NCI-H2081 (cell line): ENCODE data around the gene CORO1A.
A peak's percentile ranks its signal among the peaks of the same experiment; 100 is the strongest.
"Not testable (repeated sequence)": the region's sequence is repeated elsewhere in the genome, so short reads cannot be mapped to it uniquely, and the experiment has no call there.

Source experiments
- DNase-seq, 2 experiments: peaks; one replicate each; lab custom pipeline; 2025; lab: John Stamatoyannopoulos, UW

CORO1A gene

DNA sequence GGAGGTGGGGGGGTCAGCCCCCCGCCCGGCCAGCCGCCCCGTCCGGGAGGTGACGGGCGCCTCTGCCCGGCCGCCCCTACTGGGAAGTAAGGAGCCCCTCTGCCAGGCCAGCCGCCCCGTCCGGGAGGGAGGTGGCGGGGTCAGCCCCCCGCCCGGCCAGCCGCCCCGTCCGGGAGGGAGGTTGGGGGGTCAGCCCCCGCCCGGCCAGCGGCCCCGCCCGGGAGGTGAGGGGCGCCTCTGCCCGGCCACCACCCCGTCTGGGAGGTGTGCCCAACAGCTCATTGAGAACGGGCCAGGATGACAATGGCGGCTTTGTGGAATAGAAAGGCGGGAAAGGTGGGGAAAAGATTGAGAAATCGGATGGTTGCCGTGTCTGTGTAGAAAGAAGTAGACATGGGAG, 13.3 kb upstream of the CORO1A start:
- DNase-seq = not testable (repeated sequence)

DNA sequence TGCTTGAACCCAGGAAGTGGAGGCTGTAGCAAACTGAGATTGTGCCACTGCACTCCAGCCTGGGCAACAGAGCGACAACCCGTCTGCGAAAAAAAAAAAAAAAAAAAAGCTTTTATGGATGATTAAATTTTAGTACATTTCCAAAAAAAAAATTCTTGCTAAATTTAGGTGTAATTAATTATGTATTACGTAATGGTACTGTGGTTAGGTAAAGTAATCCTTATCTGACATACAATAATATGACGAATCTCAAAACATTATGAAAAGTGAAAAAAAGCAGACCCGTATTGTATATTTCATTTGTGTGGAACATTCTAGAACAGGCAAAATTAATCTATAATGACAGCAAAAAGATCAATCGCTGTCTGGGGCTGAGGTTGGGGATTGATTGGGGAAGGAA, 10.3 kb upstream of the CORO1A start:
- DNase-seq = no peak

DNA sequence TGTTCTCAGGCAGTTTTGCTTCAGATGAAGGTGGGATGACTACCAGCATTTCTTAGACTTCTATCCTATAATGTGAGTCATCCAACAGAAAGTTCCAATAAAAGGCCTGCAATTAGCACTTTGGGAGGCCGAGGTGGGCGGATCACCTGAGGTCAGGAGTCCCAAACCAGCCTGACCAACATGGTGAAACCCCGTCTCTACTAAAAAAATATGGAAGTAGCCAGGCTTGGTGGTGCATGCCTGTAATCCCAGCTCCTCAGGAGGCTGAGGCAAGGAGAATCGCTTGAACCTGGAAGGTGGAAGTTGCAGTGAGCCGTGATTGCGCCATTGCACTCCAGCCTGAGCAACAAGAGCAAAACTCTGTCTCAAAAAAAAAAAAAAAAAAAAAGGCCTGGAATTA, 6.5 kb upstream of the CORO1A start:
- DNase-seq = not testable (repeated sequence)

DNA sequence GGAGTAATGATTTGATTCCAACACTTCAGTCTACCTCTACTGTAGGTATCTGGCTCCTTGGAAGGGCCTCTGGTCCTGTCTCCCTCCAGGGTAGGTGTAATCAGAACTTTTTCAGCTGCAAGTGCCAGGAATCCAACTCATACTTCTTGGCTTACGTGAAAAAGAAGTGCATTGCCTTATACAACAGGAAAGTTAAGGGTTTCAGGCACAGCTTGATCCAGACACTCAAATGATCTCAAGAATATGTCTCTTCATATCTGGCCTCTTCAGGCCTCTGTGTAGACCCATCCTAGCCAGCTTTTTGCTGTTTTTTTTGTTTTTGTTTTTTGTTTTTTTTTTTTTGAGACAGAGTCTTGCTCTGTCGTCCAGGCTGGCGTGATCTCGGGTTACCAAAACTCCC, 4.2 kb upstream of the CORO1A start:
- DNase-seq = no peak

DNA sequence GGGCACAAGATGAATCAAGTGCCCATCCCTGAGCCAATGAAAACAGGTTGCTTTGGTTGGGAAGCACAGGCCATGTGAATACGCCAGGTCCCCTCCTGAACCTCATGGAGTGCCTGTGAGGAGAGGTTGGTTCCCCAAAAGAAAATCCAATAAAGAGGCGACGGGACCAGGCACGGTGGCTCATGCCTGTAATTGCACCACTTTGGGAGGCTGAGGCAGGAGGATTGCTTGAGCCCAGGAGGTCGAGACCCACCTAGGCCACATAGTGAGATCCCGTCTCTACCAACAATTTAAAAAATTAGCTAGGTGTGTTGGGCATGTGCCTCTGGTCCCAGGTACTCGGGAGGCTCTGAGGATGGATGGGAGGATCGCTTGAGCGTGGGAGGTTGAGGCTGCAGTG, 3.5 kb upstream of the CORO1A start:
- DNase-seq = no peak

DNA sequence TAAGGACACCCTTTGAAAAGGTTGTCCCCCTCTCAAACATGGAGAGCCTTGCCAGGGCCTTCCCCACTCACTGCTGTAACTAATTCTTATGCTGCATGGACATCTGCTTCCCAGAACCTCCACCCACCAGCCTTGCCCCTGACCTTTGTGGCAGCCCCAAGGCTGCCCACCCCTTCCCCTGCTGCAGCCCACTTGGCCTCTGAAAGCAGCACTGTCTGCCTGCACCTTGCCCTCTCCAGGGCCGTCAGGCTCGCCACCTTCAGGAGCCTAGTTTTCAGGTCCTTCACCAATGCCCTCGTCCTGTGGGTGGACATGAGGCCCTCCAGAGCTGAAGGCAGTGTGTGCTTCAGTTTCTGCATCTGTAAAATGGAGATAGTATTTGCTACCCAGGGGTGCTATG, 2.7 kb upstream of the CORO1A start:
- no peak for DNase-seq

DNA sequence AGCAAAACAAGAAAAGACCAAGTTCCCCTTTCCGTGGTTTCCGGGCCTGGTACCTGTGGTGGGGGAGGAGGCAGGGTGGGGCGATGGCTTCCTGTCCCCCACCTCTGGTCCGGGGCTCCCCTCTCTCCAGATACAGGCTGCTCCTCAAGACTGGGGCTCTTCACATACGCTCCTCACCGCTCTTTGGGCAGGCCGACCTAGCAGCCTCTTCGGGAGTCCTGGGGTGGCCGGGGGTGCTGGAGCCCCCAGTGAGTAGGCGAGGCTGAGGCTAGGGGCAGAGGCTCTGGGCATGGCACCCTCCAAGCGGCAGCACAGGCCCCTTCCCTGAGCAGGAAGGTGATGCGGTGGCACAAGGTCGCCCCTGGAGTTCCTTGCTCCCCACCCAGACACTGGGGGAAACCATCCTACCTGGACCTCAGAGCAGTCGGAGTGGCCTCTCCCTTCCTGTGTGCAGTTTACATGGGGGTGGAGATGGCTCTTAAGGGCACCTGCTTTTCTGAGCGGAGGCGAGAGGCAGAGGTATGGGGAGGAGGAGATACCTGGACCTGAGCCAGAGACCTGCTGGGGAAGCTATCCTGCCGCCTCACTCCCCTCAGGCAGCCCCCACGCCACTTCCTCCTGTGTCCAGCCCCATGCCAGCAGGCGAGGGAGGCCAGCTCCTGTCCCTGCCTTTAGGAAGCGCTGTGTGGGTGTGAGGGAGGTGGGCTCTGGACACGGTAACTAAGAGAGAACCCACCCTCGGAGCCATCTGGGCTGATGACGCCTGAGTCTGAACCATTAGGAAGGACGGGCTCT, 891 bp downstream of the CORO1A start:
- peak; percentile 57 to 77 for DNase-seq

DNA sequence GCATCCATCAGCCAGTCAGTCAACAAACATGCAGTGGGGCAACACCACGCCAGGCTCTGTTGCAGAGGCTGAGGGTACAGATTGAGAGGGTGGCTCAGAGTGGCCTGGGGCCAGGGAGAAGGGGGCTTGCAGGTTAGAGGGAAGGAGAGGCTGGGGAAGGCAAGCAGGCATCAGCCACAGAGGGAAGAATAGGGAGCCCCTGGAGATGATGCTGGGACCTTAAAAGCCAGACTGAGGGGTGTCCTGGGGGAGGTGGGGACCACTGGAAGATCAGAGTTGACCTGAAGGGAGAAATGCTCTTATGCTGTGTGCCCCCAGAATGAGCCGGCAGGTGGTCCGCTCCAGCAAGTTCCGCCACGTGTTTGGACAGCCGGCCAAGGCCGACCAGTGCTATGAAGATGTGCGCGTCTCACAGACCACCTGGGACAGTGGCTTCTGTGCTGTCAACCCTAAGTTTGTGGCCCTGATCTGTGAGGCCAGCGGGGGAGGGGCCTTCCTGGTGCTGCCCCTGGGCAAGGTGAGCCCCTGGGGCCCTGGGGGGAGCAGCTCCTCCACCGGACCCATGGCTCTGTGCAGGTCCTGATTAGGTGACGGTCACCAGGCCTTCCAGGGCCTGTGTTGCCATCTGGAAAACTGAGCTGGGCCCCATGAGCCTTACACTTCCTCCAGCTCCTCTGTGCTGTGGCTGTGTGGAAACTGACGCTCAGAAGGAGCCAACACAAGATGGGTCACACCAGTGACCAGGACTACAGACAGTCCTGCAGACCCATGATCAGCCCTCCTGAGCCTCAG, 1.7 kb downstream of the CORO1A start:
- DNase-seq = no peak

DNA sequence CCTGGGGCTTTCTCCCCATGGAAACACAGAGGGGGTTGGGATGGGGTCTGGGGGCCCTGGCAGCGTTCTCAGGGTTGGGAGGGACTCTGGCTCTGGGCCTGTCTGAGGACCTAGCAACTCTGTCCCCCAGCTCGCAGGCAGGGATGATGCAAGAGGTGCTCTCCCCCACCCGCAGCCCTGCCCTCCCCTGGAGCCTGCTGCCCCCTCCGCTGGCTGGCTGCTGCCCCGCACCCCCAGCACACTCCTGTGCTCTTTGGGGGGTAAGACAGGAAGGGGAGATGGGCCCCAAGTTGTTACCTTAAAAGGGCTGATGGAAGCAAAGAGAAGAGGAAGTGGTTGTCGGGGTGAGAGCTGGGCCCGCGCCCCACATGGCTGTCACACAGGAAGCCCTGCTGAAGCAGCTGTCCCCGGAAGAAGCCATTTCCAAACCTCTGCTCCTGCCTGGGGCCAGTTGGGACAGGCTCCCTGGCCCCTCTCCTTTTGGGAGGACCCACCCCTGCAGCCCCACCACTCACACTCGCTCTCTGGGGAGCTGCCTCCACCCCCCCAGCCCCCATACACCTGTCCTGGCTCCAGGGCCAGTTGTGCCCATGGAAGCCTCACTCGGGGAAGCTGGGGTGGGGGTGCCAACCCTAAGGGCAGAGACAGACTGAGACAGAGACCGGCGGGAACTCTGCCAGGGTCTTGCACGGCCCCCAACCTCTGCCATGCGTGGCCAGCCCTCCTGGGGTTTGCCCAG, 2.5 kb downstream of the CORO1A start:
- no peak for DNase-seq

DNA sequence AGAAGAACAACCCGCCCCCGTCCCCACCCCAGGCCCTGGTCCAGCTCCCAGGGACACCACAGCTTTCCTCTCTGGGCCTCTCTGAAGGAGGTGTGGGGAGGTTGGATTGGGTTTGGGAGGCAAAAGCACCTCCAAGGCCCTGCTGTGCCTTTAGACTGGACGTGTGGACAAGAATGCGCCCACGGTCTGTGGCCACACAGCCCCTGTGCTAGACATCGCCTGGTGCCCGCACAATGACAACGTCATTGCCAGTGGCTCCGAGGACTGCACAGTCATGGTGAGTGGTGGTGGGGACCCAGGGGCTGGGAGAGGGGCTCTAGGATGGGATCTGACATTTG, 3.0 kb downstream of the CORO1A start:
- no peak for DNase-seq

DNA sequence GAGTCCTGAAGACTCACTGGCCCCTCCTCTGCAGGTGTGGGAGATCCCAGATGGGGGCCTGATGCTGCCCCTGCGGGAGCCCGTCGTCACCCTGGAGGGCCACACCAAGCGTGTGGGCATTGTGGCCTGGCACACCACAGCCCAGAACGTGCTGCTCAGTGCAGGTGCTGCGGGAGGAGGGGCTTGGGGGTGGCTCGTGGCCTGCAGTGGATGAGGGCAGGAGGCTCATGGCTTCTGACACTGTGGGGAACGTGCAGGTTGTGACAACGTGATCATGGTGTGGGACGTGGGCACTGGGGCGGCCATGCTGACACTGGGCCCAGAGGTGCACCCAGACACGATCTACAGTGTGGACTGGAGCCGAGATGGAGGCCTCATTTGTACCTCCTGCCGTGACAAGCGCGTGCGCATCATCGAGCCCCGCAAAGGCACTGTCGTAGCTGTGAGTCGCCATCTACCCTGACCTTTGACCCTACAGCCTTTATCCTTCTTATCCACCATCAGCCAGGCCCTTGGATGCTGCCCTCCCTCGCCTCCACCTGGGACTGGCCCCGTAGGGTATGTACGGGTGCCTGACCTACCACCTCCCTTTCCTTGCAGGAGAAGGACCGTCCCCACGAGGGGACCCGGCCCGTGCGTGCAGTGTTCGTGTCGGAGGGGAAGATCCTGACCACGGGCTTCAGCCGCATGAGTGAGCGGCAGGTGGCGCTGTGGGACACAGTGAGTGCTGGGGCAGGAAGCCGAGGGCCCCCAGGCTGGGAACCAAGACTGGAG, 3.6 kb downstream of the CORO1A start:
- no peak for DNase-seq

DNA sequence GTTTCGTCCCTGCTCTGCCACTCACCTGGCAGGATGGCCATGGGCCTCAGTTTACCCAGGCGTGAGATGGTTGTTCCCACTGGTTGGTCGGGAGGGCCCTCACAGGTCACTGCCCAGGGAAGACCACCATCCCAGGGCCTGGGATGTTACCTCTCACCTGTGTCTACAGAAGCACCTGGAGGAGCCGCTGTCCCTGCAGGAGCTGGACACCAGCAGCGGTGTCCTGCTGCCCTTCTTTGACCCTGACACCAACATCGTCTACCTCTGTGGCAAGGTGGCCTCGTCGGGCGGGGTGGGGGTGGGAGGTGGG, 4.1 kb downstream of the CORO1A start:
- no peak for DNase-seq

DNA sequence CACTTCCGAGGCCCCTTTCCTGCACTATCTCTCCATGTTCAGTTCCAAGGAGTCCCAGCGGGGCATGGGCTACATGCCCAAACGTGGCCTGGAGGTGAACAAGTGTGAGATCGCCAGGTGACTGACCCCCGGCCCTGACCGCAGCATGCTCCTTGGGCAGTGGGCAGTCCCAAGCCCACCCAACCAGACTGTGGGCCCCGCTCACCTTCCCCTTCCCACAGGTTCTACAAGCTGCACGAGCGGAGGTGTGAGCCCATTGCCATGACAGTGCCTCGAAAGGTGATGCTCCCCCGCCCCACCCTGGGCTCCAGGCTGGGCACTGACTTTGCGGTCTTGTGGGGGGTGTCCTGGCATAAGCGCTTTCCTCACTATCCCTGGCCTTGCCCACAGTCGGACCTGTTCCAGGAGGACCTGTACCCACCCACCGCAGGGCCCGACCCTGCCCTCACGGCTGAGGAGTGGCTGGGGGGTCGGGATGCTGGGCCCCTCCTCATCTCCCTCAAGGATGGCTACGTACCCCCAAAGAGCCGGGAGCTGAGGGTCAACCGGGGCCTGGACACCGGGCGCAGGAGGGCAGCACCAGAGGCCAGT, 4.7 kb downstream of the CORO1A start:
- no peak for DNase-seq

DNA sequence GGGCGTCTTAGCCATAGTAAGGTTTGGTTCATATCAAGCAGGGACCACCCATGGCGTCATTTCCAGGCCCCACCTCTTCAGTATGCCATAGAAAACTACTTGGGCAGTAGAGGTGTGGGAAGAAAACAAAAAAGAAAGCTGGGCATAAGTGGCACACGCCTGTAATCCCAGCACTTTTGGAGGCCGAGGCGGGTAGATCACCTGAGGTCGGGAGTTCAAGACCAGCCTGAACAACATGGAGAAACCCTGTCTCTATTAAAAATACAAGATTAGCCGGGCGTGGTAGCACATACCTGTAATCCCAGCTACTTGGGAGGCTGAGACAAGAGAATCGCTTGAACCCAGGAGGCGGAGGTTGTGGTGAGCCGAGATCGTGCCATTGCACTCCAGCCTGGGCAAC, 7.8 kb downstream of the CORO1A start:
- DNase-seq = not testable (repeated sequence)

DNA sequence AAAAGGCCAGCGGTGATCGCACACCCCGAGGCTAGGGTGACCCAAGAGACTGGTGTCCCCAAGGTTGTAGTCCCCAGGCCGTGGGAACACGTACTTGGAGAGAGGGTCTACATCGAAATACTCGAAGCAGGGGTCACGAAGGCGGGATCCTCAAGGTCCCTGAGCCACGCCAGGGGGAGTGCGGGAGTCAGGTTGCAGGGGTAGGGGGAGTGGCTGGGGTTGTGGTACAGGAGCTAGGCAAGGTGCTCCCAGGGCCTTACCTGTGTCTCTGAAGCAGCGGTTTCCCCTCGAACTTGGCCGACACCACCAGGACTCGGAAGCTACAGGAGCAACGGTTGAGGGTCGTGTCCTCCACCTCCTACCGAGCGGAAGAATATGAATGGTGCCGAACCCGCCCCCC, 9.7 kb downstream of the CORO1A start:
- DNase-seq = not testable (repeated sequence)

DNA sequence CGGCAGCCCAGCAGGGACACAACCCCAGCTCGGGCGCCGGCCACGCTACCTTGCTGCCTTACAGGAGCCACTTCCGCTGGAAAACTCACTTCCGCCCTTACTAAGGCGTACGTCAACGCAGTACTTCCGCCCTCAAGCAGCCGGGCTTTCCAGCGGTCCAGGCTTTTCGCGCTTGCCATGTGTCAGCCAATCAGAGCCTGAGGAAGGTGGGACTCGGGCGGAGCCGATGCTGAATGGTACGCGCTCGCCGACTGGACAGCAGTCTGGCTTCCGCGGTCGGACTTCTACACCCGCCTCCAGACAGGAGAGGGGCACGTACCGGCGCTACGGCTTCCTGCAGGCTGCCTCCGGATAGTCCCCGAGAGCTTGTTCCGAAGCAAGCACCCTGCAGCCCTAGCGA, 10.2 kb downstream of the CORO1A start, which contains the start of the genes BOLA2B and SLX1A:
Gene BOLA2B (minus strand): TSS at position 52 of the 400 bp plus-strand sequence. CDS start 71 bp downstream, outside the sequence.
Gene SLX1A (plus strand): TSS at position 261 of the 400 bp plus-strand sequence. CDS start 210 bp downstream, outside the sequence.
- not testable (repeated sequence) for DNase-seq

DNA sequence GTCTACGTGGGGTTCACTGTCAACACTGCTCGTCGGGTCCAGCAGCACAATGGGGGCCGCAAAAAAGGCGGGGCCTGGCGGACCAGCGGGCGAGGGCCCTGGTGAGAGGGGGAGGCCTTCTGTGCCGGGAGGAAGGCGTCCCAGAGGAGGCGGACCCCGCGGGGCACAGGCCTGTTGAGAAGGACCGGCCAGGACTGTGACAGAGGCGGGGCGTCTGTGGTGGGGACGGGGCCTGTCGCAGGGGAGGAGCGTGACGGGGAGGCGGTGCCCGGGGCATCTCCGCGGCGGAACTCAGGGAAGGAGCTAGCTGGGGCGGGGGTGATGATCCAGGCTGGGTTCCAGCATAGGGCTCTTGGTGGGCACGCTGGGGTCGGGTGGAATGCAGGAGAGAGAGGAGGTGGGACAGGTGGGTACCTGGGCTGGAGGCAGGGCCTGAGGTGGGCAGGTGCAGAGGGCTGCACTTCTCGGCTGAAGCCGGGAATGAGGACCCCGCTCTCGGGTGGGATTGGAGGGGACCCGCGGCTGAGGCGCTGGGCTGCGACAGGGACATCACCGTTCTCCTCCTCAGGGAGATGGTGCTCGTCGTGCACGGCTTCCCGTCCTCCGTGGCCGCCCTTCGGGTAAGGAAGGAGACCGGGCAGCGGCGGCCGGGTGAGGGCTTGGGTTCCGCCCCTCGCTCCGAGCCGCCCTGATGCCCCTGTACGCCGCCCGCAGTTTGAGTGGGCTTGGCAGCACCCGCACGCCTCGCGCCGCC, 10.9 kb downstream of the CORO1A start:
- not testable (repeated sequence) for DNase-seq

DNA sequence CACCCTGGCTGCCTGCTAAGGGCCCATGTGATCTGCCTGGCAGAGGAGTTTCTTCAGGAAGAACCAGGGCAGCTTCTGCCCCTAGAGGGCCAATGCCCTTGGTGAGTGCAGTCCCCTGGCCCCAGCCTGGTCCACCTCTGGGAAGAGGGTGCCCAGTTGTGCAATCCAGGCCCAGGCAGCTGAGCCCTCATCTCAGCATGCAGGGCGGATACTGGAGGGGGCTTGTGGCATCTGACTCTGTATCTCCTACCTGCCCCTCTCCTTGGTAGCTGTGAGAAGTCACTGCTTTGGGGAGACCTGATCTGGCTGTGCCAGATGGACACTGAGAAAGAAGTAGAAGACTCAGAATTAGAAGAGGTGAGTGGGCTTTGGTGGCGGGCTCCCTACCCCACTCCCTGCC, 13.6 kb downstream of the CORO1A start:
- DNase-seq = not testable (repeated sequence)

DNA sequence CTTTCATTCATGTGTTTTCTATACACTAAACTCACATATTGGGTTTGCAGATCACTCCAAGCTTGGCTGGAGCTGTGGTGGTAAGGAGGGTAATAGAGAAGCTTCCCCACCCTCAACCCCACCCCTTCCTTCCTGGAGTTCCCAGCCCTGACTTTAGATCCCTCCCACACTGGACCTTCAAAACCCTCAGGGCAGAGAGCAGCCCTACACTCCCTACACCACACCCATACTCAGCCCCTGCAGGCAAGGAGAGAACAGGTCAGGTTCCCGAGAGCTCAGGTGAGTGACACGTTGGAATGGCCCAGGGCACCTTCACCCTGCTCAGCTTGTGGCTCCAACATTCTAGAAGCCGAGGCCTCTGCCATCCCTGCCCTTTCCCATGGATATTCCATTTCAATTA, 15.6 kb downstream of the CORO1A start, which contains the start of gene SULT1A3:
Gene SULT1A3 (plus strand): TSS at position 207 of the 400 bp plus-strand sequence. CDS start 1,474 bp downstream, outside the sequence.
- DNase-seq = not testable (repeated sequence)

DNA sequence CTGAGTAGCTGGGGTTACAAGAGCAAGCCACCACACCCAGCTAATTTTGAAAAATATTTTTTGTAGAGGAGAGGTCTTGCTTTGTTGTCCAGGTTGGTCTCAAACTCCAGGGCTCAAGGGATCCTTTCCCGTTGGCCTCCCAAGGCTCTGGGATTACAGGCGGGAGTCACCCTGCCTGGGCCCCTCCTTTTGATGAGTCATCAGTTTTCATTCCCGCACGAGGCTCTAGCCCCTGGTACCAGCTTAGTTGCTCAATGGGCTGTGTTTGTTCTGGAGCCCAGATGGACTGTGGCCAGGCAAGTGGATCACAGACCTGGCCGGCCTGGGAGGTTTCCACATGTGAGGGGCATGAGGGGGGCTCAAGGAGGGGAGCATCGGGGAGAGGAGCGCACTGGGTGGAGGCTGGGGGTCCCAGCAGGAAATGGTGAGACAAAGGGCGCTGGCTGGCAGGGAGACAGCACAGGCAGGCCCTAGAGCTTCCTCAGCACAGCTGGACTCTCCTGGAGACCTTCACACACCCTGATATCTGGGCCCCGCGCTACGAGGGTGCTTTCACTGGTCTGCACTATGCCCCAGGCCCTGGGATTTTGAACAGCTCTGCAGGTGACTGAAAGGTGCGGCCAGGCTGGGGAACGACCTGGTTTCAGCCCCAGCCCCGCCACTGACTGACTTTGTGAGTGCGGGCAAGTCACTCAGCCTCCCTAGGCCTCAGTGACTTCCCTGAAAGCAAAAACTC, 16.4 kb downstream of the CORO1A start:
- not testable (repeated sequence) for DNase-seq
